ENCODE measurements around the gene ITGA8.

ITGA8 gene

GRCh38 chr10:15505329-15505728, 214.4 kb downstream of the ITGA8 start:
- Histone ChIP-seq H3K9me3 (ENCODE audit: insufficient read depth, low read length) (no peaks in the 10 kb centered on the region; the same call in 1 of the 2 replicates), H3K4me1 (ENCODE audit: insufficient read depth, insufficient read length) (no peaks in the 10 kb centered on the region), H3K9ac (ENCODE audit: insufficient read length, low read depth) (no peak overlapping the region), H3K27me3 (ENCODE audit: insufficient read depth, insufficient read length) (no peaks in the 10 kb centered on the region), H3K4me3 (ENCODE audit: insufficient read length, low read depth) (no peak overlapping the region), H3K36me3 (ENCODE audit: insufficient read depth, insufficient read length, low read length) (no peaks in the 10 kb centered on the region)
- DNase-seq (ENCODE audit: low read depth, low spot score): no peak
- no peak for TF ChIP-seq YY1 (IDR thresholded peaks at IDR 0.05; ENCODE audit: insufficient read depth, insufficient read length)
- TF ChIP-seq ZNF274 (IDR thresholded peaks at IDR 0.05; ENCODE audit: low read depth, low read length): no peak
- no peak for TF ChIP-seq SUZ12 (IDR thresholded peaks at IDR 0.05; ENCODE audit: extremely low read depth, insufficient read depth, insufficient read length)

GRCh38 chr10:15504101-15504840, 215.5 kb downstream of the ITGA8 start:
- TF ChIP-seq SUZ12 (IDR thresholded peaks at IDR 0.05; ENCODE audit: extremely low read depth, insufficient read depth, insufficient read length) (no peak), ZNF274 (IDR thresholded peaks at IDR 0.05; ENCODE audit: low read depth, low read length) (no peak), YY1 (IDR thresholded peaks at IDR 0.05; ENCODE audit: insufficient read depth, insufficient read length) (no peak)
- Histone ChIP-seq H3K9ac (ENCODE audit: insufficient read length, low read depth) (no peak overlapping the region), H3K27me3 (ENCODE audit: insufficient read depth, insufficient read length) (no peaks in the 10 kb centered on the region), H3K36me3 (ENCODE audit: insufficient read depth, insufficient read length, low read length) (no peaks in the 10 kb centered on the region), H3K4me3 (ENCODE audit: insufficient read length, low read depth) (no peak overlapping the region), H3K9me3 (ENCODE audit: insufficient read depth, low read length) (peaks cover 4% of the 10 kb centered on the region; the same call in 1 of the 2 replicates), H3K4me1 (ENCODE audit: insufficient read depth, insufficient read length) (no peaks in the 10 kb centered on the region)
- no peak for DNase-seq (ENCODE audit: low read depth, low spot score)

- Histone ChIP-seq H3K9ac (ENCODE audit: insufficient read length, low read depth) (no peak overlapping the region), H3K4me3 (ENCODE audit: insufficient read length, low read depth) (no peak overlapping the region), H3K4me1 (ENCODE audit: insufficient read depth, insufficient read length) (no peaks in the 10 kb centered on the region), H3K9me3 (ENCODE audit: insufficient read depth, low read length) (0 out of 2 replicates have a peak, but pooled peaks cover 4% of the 10 kb centered on the region), H3K27me3 (ENCODE audit: insufficient read depth, insufficient read length) (no peaks in the 10 kb centered on the region), H3K36me3 (ENCODE audit: insufficient read depth, insufficient read length, low read length) (no peaks in the 10 kb centered on the region)
- no peak for DNase-seq (ENCODE audit: low read depth, low spot score)
- TF ChIP-seq SUZ12 (IDR thresholded peaks at IDR 0.05; ENCODE audit: extremely low read depth, insufficient read depth, insufficient read length) (no peak), YY1 (IDR thresholded peaks at IDR 0.05; ENCODE audit: insufficient read depth, insufficient read length) (no peak), ZNF274 (IDR thresholded peaks at IDR 0.05; ENCODE audit: low read depth, low read length) (no peak)
Measured at GRCh38 chr10:15494850-15495506, 224.7 kb downstream of the ITGA8 start.

- no peak for TF ChIP-seq YY1 (IDR thresholded peaks at IDR 0.05; ENCODE audit: insufficient read depth, insufficient read length)
- TF ChIP-seq SUZ12 (IDR thresholded peaks at IDR 0.05; ENCODE audit: extremely low read depth, insufficient read depth, insufficient read length): no peak
- TF ChIP-seq ZNF274 (IDR thresholded peaks at IDR 0.05; ENCODE audit: low read depth, low read length): no peak
- Histone ChIP-seq H3K27me3 (ENCODE audit: insufficient read depth, insufficient read length) (no peaks in the 10 kb centered on the region), H3K36me3 (ENCODE audit: insufficient read depth, insufficient read length, low read length) (no peaks in the 10 kb centered on the region), H3K4me1 (ENCODE audit: insufficient read depth, insufficient read length) (no peaks in the 10 kb centered on the region), H3K9ac (ENCODE audit: insufficient read length, low read depth) (no peak overlapping the region), H3K4me3 (ENCODE audit: insufficient read length, low read depth) (no peak overlapping the region), H3K9me3 (ENCODE audit: insufficient read depth, low read length) (no peaks in the 10 kb centered on the region)
- DNase-seq (ENCODE audit: low read depth, low spot score): no peak
Measured at GRCh38 chr10:15491856-15492642, 227.7 kb downstream of the ITGA8 start.

- Histone ChIP-seq H3K4me1 (ENCODE audit: insufficient read depth, insufficient read length) (no peaks in the 10 kb centered on the region), H3K4me3 (ENCODE audit: insufficient read length, low read depth) (no peak overlapping the region), H3K9ac (ENCODE audit: insufficient read length, low read depth) (no peak overlapping the region), H3K36me3 (ENCODE audit: insufficient read depth, insufficient read length, low read length) (no peaks in the 10 kb centered on the region), H3K27me3 (ENCODE audit: insufficient read depth, insufficient read length) (no peaks in the 10 kb centered on the region), H3K9me3 (ENCODE audit: insufficient read depth, low read length) (no peaks in the 10 kb centered on the region)
- TF ChIP-seq YY1 (IDR thresholded peaks at IDR 0.05; ENCODE audit: insufficient read depth, insufficient read length) (no peak), SUZ12 (IDR thresholded peaks at IDR 0.05; ENCODE audit: extremely low read depth, insufficient read depth, insufficient read length) (no peak), ZNF274 (IDR thresholded peaks at IDR 0.05; ENCODE audit: low read depth, low read length) (no peak)
- no peak for DNase-seq (ENCODE audit: low read depth, low spot score)
Measured at GRCh38 chr10:15489431-15489830, 230.3 kb downstream of the ITGA8 start.

- no peak overlapping the region for H3K9ac ChIP-seq (ENCODE audit: insufficient read length, low read depth)
- H3K27me3 ChIP-seq (ENCODE audit: insufficient read depth, insufficient read length): no peaks in the 10 kb centered on the region
- no peak for DNase-seq (ENCODE audit: low read depth, low spot score)
- no peaks in the 10 kb centered on the region for H3K36me3 ChIP-seq (ENCODE audit: insufficient read depth, insufficient read length, low read length)
- no peaks in the 10 kb centered on the region for H3K4me1 ChIP-seq (ENCODE audit: insufficient read depth, insufficient read length)
- H3K9me3 ChIP-seq (ENCODE audit: insufficient read depth, low read length): no peaks in the 10 kb centered on the region
- TF ChIP-seq SUZ12 (IDR thresholded peaks at IDR 0.05; ENCODE audit: extremely low read depth, insufficient read depth, insufficient read length) (no peak), ZNF274 (IDR thresholded peaks at IDR 0.05; ENCODE audit: low read depth, low read length) (no peak), YY1 (IDR thresholded peaks at IDR 0.05; ENCODE audit: insufficient read depth, insufficient read length) (no peak)
- no peak overlapping the region for H3K4me3 ChIP-seq (ENCODE audit: insufficient read length, low read depth)
Measured at GRCh38 chr10:15487376-15487775, 232.3 kb downstream of the ITGA8 start.

- no peak for TF ChIP-seq YY1 (IDR thresholded peaks at IDR 0.05; ENCODE audit: insufficient read depth, insufficient read length)
- no peak for TF ChIP-seq SUZ12 (IDR thresholded peaks at IDR 0.05; ENCODE audit: extremely low read depth, insufficient read depth, insufficient read length)
- TF ChIP-seq ZNF274 (IDR thresholded peaks at IDR 0.05; ENCODE audit: low read depth, low read length): no peak
- Histone ChIP-seq H3K36me3 (ENCODE audit: insufficient read depth, insufficient read length, low read length) (no peaks in the 10 kb centered on the region), H3K27me3 (ENCODE audit: insufficient read depth, insufficient read length) (no peaks in the 10 kb centered on the region), H3K4me1 (ENCODE audit: insufficient read depth, insufficient read length) (no peaks in the 10 kb centered on the region), H3K9ac (ENCODE audit: insufficient read length, low read depth) (no peak overlapping the region), H3K9me3 (ENCODE audit: insufficient read depth, low read length) (no peaks in the 10 kb centered on the region), H3K4me3 (ENCODE audit: insufficient read length, low read depth) (no peak overlapping the region)
- no peak for DNase-seq (ENCODE audit: low read depth, low spot score)
Measured at GRCh38 chr10:15486404-15486803, 233.3 kb downstream of the ITGA8 start.

Data from NT2/D1 (cell line).